GM19455 (cell line): ENCODE data around the gene NUDC.
"Not testable (repeated sequence)": the region's sequence is repeated elsewhere in the genome, so short reads cannot be mapped to it uniquely, and the experiment has no call there.

Experiments
- ATAC-seq: cut with Tn5 transposase; IDR thresholded peaks from one replicate; pipeline ENCODE4 v1.9.1; 2021; ENCODE audit not compliant: unreplicated experiment

NUDC gene

GRCh38 chr1:26986658-26987057, 65.1 kb downstream of the NUDC start:
- ATAC-seq = no peak

- ATAC-seq = not testable (repeated sequence)
These were observed 68.0 kb downstream of the NUDC start for GRCh38 chr1:26989403-26990109.

DNA sequence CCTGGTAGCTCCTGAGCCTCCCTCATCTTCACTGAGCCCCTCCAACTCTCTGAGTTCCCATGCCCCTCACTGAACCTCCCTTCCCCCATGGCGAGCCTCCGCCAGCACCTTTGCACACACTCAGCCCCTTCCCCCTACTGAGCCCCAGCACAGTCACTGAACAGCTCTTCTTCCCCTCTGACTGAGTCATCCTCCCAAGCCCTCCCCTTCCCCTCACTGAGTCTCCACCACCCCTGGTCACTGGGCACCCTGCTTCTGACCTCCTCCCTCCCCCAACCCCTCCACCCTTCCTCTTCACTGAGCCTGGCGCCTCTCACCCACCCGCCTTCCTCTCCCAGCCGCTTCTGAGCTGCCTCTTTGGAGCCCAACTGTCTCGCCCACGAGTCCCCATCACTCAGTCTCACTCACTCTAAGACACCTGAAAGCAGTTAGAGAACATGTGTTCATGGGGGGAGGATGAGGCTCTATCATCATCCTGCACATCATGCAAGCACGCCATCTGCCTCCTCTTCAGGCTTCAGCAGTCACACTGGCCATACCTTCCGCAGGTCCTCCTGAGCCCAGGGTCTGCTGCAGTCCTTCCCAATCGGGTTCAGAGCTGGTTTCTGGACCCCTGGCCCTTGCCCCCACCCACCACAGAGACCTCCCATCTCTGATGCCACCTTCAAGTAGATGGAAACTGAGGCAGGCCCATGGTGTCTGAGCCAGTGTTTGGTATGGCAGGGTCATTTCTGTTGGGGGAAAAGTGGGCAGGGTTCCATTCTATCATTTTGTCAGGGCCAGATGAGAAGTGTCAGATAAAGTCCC, 70.0 kb downstream of the NUDC start:
- no peak for ATAC-seq

DNA sequence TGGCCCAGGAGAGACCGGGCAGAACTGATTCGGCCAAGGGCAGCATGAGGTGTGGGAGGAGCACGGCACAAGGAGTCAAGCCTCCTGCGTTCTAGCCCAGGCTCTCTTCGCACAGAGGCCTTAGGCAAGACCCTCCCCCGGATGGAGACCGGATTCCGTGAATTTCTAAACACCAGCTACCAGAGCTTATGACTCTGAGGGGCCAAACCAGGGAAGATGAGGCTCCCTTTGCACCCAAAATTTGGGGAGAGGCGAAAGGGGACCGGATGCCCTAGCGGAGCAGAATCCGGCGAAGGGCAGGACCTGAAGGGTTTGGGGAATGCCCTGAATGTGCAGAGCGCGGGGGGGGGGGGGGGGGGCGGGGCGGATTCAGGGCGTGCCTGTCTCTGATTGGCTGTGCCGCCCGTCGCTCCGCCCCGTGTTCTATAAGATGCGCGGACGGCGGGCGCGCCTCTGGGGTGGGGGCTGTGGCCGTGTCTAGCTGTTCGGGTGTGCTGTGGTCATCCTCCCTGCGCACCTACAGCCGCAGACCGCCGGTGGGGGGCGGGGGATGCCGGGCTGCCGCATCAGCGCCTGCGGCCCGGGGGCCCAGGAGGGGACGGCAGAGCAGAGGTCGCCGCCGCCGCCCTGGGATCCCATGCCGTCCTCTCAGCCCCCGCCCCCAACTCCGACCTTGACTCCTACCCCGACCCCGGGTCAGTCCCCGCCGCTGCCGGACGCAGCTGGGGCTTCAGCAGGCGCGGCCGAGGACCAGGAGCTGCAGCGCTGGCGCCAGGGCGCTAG, 71.9 kb downstream of the NUDC start, which contains the start of gene TRNP1:
TSS of gene TRNP1 (plus strand) at position 456 of the 783 bp plus-strand sequence. CDS start at position 551, 95 bp downstream.
- no peak for ATAC-seq

- no peak for ATAC-seq
These were observed 72.7 kb downstream of the NUDC start for GRCh38 chr1:26994020-26994786.

DNA sequence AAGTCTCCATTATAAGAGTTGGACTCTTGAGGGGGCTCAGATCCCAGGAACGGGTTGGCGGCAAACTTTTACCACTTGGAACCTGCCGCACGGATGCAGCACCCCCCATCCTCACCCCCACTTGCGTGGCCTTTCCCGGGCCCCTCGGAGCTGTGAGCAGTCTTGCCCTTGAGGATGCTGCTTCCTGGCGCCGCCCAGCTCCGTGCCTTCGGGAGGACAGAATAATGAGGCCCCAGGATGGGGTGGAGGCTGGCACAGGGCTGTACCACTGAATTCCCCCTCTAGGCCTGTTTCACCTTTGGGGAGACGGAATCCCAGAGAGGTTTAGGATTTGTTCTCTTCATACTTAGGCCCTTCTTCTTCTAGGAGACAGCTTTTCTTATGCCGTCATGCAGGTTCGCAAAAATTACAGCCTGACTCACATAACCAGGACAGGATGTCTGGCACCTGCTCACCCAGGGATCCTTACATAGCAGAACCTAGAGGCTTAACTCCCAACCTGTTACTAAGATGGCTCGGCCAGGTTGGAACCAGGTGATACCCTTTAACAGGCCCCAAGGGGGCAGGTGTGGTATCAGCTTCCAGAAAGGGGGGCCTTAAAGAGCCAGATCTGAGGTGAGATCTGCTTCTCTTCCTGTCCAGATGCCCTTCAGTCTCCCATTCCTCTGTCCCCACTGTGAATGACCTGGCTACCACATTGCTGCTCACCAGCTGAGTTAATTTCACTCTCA, 73.4 kb downstream of the NUDC start:
- ATAC-seq = no peak

DNA sequence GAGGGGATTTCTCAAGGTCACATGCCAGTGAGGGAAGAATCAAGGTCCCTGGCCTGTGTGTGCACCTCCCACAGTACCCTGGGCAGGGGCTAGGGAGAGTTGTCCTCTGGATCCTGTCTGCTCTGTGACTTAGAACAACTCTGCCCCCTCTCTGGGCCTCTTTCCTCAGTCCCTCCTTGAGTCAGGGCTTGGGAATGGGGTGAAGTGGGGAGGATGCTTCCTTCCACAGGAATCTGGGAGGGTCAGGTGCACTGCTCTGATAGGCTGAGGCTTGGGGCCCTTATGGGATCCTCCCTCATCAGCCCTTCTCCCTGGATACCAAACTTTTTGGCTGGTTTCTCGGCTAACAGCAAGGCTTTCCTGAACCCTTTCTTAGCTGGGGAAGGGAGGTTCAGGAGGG, 74.5 kb downstream of the NUDC start:
- ATAC-seq = no peak
